ENCODE results near the gene TNIK.

- TF ChIP-seq EP300 (IDR thresholded peaks at IDR 0.05) = no peak
- TF ChIP-seq POLR2AphosphoS5 (IDR thresholded peaks at IDR 0.05) = no peak
- no peak for TF ChIP-seq CTCF (IDR thresholded peaks at IDR 0.05)
- no peak for TF ChIP-seq POLR2A (IDR thresholded peaks at IDR 0.05)
Measured at GRCh38 chr3:171227359-171227758, 232.8 kb downstream of the TNIK start.

Data from upper lobe of left lung (tissue), 4 donors.